ENCODE measurements around the gene MAP2K6.
A peak's percentile ranks its signal among the peaks of the same experiment; 100 is the strongest.
"Not testable (repeated sequence)": the region's sequence is repeated elsewhere in the genome, so short reads cannot be mapped to it uniquely, and the experiment has no call there.

MAP2K6 gene

DNA sequence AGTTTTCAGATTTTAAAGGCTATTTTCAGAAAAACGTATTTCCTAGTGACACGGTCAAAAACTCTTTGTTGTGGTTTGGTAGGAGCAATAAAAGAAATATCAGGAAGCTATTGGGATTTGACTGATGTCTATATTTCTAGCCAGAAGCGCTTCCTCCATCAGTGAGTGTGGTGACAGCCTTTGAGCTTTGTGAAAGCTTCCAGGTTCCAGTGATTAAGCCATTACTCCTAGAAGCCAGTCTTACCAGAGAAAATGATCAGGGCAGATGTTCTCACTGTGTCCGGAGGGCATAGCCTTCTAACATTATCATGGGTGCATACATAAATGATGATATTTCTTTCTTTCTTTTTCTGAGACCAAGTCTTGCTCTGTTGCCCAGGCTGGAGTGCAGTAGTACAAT lies 39.6 kb downstream of the MAP2K6 start:
- DNase-seq (ENCODE audit: insufficient read length, low spot score) (no peak), FAIRE-seq (no peak)

- DNase-seq (ENCODE audit: insufficient read length, low spot score) (no peak), FAIRE-seq (no peak)
Measured at GRCh38 chr17:69455040-69455439, 40.5 kb downstream of the MAP2K6 start.

DNA sequence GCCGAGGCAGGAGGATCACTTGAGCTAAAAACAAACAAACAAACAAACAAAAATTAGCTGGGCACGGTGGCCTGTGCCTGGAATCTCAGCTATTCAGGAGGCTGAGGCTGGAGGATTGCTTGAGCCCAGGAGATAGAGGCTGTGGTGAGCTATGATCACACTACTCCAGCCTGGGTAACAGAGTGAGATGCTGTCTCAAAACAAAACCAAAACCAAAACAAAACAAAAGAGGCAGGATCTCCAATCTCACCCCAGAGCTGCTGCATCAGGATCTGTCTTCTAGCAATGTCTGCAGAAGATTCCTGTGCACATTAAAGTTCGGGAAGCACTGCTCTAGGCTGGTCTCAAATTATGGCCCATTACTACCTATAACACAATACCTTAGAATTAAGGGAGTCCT lies 43.1 kb downstream of the MAP2K6 start:
- no peak for FAIRE-seq
- DNase-seq (ENCODE audit: insufficient read length, low spot score): no peak

DNA sequence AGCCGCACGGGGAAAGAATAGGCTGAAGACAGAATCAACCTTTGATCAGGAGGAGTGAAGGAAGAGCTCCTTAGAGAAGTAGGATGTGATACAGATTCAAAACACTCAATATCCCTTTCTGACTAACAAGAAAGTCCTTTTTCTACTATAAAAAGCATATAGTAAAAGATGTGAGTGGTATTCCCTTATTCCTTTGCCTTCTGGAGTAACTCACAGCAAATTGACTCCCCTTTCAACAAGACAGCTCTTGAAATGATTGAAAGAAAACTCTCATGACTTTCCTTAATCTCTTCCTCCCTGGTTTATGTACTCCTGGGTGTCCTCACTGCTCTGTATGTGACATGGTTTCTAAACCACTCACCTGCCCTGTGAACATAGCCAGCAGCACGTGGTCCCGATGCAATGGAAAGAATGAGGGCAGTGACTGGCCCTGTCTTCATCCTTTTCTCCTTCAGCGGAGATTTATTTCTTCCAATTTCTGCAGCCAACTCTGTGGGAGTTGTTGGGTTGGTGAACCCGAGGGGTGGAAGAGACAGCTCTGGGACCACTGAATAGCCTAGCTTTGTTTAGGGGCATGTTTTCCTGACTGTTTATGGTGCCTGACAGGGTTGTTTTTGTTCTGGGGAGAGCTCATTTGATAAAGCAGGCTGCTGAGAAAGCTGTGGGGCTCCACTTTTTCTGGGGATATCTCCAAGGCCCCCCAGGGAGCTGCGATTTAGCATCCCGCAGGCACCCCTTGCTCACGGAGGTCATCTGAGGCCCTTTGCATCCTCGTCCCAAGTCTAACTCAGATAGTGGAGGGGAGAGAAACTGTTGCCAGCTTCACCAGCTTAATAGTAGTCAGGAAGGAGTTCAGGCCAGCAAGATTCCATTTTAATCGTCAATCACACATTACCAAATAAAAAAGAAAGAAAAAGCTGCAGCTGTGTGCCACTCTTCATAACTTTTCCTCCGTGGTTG lies 46.7 kb downstream of the MAP2K6 start:
- FAIRE-seq: no peak
- no peak for DNase-seq (ENCODE audit: insufficient read length, low spot score)

GRCh38 chr17:69461951-69462369 lies 47.5 kb downstream of the MAP2K6 start:
- DNase-seq (ENCODE audit: insufficient read length, low spot score) (no peak), FAIRE-seq (peak; percentile 9)

DNA sequence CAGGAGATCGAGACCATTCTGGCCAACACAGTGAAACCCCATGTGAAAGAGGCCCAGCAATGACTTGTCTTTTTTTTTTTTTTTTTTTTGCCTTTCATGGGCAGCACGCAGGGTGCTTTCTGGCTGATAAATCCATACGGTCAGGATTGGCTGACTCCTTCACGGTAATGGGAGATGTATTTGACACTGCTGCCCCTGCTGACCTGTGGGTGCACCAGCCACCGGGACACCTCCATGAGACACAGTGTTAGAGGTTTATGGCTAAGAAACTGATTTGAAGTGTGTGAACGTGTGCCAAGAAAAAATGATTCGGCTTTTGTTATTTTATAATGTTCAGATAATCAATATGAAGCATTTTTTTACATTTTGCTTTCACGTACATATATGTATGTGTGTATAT lies 48.4 kb downstream of the MAP2K6 start:
- no peak for FAIRE-seq
- no peak for DNase-seq (ENCODE audit: insufficient read length, low spot score)

DNA sequence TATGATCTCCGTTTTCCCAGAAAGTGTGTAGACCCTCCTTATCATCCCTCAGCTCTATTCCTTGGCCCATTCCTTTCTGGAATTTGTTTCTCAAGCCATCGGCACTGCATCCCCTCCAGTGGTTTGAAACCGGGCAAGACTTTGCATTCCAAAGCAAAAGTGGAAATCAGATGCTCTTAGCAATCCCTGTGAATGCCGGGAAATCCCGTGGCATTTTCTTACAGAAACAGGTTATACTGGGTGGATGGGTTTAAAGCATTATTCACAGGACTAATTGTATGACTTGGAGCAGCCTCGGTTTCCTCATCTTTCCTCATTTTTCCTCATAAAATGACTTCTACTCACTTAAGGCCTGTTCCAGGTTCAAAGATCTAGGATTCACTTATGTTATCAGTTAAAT lies 52.0 kb downstream of the MAP2K6 start:
- DNase-seq (ENCODE audit: insufficient read length, low spot score): no peak

GRCh38 chr17:69466905-69467667 lies 52.6 kb downstream of the MAP2K6 start:
- no peak for DNase-seq (ENCODE audit: insufficient read length, low spot score)
- no peak for FAIRE-seq

More for the DNA sequence above, 52.0 kb downstream of the MAP2K6 start:
- no peak for FAIRE-seq

DNA sequence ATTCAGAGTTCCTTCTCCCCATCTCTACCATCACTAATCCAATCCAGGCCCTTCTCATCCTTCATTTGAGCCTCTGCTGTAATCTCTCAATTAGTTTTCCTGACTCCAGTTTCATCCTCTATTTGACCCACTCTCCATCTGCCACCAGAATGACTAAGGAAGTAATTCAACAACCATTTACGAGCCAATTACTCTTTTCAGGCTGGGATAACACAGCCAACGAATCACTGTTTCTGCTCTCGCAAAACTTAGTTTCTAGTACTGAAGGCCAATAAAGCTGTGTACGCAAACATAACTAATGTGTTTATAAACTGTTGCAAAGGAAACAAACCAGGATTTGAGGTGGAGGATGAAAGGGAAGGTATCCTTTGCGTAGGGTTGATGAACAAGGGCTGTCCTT lies 53.7 kb downstream of the MAP2K6 start:
- FAIRE-seq (no peak), DNase-seq (ENCODE audit: insufficient read length, low spot score) (no peak)

- FAIRE-seq: no peak
- DNase-seq (ENCODE audit: insufficient read length, low spot score): no peak
Measured at GRCh38 chr17:69470702-69471101, 56.2 kb downstream of the MAP2K6 start.

GRCh38 chr17:69471406-69471805 lies 56.9 kb downstream of the MAP2K6 start:
- no peak for FAIRE-seq
- no peak for DNase-seq (ENCODE audit: insufficient read length, low spot score)

GRCh38 chr17:69473841-69474831 lies 59.6 kb downstream of the MAP2K6 start:
- DNase-seq (ENCODE audit: insufficient read length, low spot score) (no peak), FAIRE-seq (no peak)

GRCh38 chr17:69477204-69477902 lies 62.9 kb downstream of the MAP2K6 start:
- DNase-seq (ENCODE audit: insufficient read length, low spot score) (no peak), FAIRE-seq (no peak)

GRCh38 chr17:69477903-69478266 lies 63.4 kb downstream of the MAP2K6 start:
- FAIRE-seq (no peak), DNase-seq (ENCODE audit: insufficient read length, low spot score) (no peak)

DNA sequence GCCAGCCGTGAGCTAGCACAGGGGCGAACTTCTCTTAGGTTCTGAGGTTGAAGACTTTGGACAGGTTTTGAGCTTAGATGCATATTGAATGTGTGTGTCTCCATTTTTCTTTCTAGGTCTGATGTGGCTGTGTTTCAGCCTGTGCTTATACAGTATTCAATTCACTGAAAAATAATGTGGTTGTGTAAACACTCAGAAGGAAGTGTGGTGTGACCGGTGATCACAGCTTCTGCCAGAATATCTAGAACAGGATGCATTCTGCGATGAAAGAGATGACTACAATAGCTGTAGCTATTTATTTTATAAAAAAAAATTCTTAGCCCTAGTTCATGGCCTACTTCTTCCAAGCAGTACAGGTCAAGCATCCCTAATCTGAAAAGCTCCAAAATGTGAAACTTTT lies 64.4 kb downstream of the MAP2K6 start:
- DNase-seq (ENCODE audit: insufficient read length, low spot score) (no peak), FAIRE-seq (peak; percentile 46)

- not testable (repeated sequence) for DNase-seq (ENCODE audit: insufficient read length, low spot score); FAIRE-seq
Measured at GRCh38 chr17:69479756-69480155, 65.3 kb downstream of the MAP2K6 start.

- no peak for DNase-seq (ENCODE audit: insufficient read length, low spot score)
- no peak for FAIRE-seq
Measured at GRCh38 chr17:69480245-69480644, 65.7 kb downstream of the MAP2K6 start.

GRCh38 chr17:69485251-69485661 lies 70.8 kb downstream of the MAP2K6 start:
- FAIRE-seq (no peak), DNase-seq (ENCODE audit: insufficient read length, low spot score) (no peak)

DNA sequence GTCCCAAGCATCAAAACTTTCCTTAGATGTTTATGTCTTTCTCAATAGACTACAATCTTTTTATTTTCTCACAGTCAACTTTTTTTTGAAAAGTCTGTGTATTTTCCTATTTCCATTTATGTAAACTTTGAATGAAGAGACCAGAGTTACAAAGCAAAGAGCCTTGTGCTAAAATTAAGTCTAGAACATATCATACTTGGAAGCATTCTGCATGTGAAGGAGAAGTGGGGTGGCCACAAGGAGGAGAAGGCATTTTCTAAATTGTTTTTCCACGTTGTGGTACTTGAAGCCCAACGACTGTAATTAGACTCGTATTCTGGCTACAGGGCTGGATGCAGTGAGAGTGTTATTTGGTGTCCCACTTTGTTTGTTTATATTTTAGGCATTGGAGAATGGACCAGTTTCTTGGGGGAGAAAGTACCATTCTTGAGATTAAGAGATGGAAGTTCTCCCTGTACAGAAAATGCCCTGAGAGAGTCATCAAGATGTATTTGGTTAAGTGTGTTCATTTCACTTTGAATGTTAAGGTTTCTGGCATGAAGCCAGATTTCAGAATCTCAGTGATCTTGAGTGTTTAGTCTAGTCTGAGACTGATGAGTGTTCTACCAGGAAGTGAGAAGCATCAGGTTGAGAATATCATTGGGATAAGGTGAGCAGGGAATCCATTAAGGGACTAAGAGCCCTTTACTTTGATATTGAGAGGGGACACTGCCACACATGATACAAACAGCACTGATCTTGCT lies 71.6 kb downstream of the MAP2K6 start:
- FAIRE-seq (no peak), DNase-seq (ENCODE audit: insufficient read length, low spot score) (no peak)

Measured in HTR-8/SVneo (cell line).